ENCODE measurements around the gene MCM5. TPM values are rescaled to one million over a fixed set of nuclear protein-coding genes. Genes with fewer than 3 reads are reported as not detected.

The MCM5 gene
- total and polyA plus RNA-seq, 8 donors, result 7.2 to 17.7 (median 12.1) TPM

GRCh38 chr22:35354068-35354467 lies 45.9 kb upstream of the MCM5 start:
- Histone ChIP-seq H3K4me1 (peaks cover 0 to 12% (median 8%) of the 10 kb centered on the region in 3 donors), H3K36me3 (no peaks in the 10 kb centered on the region), H3K9me3 (no peaks in the 10 kb centered on the region), H3K4me3 (no peak overlapping the region), H3K27ac (no peak overlapping the region), H3K27me3 (no peaks in the 10 kb centered on the region)
- no peak for TF ChIP-seq CTCF (IDR thresholded peaks at IDR 0.05)
- FAIRE-seq (no peak), ATAC-seq (no peak), DNase-seq (no peak)
- 74 to 82% methylated on average over 4 of the region's 4 CpGs for WGBS, 2 donors
- intact Hi-C loops (cut with DNase I), result loop anchor here in 1 of 3 donors (10.0 kb wide), 1 partner anchor 231 kb away; no protein-coding TSS in a partner anchor

- no peak for DNase-seq
- TF ChIP-seq CTCF (IDR thresholded peaks at IDR 0.05), result no peak
- no peak overlapping the region for H3K4me3 ChIP-seq
- FAIRE-seq, result no peak
- H3K9me3 ChIP-seq, result no peaks in the 10 kb centered on the region
- H3K4me1 ChIP-seq, result no peaks in the 10 kb centered on the region
- no peaks in the 10 kb centered on the region for H3K27me3 ChIP-seq
- ATAC-seq, result no peak
- H3K27ac ChIP-seq, result no peak overlapping the region
- 66 to 74% methylated on average over 6 of the region's 6 CpGs for WGBS, 2 donors
- intact Hi-C loops (cut with DNase I), result loop anchor here in 1 of 3 donors (10.0 kb wide), 1 partner anchor 227 kb away; no protein-coding TSS in a partner anchor
- no peaks in the 10 kb centered on the region for H3K36me3 ChIP-seq
Measured at GRCh38 chr22:35357883-35358621, 41.9 kb upstream of the MCM5 start.

- 84 to 87% methylated on average over 9 of the region's 9 CpGs for WGBS, 2 donors
- Histone ChIP-seq H3K4me1 (no peaks in the 10 kb centered on the region), H3K9me3 (no peaks in the 10 kb centered on the region), H3K36me3 (no peaks in the 10 kb centered on the region), H3K27me3 (no peaks in the 10 kb centered on the region), H3K27ac (no peak overlapping the region), H3K4me3 (no peak overlapping the region)
- no peak for ATAC-seq
- TF ChIP-seq CTCF (IDR thresholded peaks at IDR 0.05), result no peak
- DNase-seq, result no peak
- intact Hi-C loops (cut with DNase I), result loop anchor here in 1 of 3 donors (10.0 kb wide), 2 partner anchors 55 to 225 kb away; no protein-coding TSS in a partner anchor
- FAIRE-seq, result no peak
Measured at GRCh38 chr22:35359380-35360065, 40.4 kb upstream of the MCM5 start.

- FAIRE-seq (no peak), DNase-seq (no peak), ATAC-seq (no peak)
- H3K4me1 ChIP-seq, result no peaks in the 10 kb centered on the region
- no peak overlapping the region for H3K4me3 ChIP-seq
- TF ChIP-seq CTCF (IDR thresholded peaks at IDR 0.05), result no peak
- intact Hi-C loops (cut with DNase I), result loop anchor here in 1 of 3 donors (10.0 kb wide), 1 partner anchor 54 kb away; no protein-coding TSS in a partner anchor
- 28 to 47% methylated on average over 6 of the region's 6 CpGs for WGBS, 2 donors
- H3K27ac ChIP-seq, result no peak overlapping the region
- no peaks in the 10 kb centered on the region for H3K27me3 ChIP-seq
- no peaks in the 10 kb centered on the region for H3K36me3 ChIP-seq
- no peaks in the 10 kb centered on the region for H3K9me3 ChIP-seq
Measured at GRCh38 chr22:35361001-35361558, 38.9 kb upstream of the MCM5 start.

All from pancreas (tissue), 10 donors.